ENCODE measurements around the gene DDX17. TPM values are rescaled to one million over a fixed set of nuclear protein-coding genes. Genes with fewer than 3 reads are reported as not detected.

Gene DDX17
- total and polyA plus RNA-seq, 2 of the 4 experiments (the other 2 are of a cell fraction): 240 to 371 TPM

DNA sequence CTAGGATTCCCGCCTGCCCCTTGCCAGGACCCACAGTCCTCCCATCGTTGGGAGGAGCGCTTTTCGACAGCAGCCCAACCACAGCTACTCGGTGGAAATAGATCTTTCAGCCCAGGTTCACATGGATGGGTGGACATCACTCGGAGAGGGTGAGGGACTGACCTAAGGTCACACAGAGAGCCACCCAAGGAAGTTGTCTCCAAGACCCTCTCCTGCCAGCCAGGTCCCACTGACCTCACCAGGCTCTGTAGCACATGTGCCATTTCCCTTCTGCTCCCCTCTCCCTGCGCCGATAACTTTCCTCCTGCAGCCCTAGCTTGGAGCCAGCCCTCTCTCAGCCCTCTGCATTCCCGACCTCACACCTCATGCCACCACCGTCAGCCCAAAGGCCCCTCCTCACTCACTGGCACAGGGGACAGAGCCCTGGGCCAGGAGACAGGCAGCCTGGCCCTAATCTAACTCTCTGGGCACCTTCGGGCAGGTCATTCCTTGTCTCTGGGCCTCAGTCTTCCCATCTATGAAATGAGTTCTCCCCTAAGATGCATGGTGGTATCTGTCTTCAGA, 55.8 kb downstream of the DDX17 start:
- TF ChIP-seq RAD21 (IDR thresholded peaks at IDR 0.05; ENCODE audit: low read length): no peak
- TF ChIP-seq, protein P1, sequence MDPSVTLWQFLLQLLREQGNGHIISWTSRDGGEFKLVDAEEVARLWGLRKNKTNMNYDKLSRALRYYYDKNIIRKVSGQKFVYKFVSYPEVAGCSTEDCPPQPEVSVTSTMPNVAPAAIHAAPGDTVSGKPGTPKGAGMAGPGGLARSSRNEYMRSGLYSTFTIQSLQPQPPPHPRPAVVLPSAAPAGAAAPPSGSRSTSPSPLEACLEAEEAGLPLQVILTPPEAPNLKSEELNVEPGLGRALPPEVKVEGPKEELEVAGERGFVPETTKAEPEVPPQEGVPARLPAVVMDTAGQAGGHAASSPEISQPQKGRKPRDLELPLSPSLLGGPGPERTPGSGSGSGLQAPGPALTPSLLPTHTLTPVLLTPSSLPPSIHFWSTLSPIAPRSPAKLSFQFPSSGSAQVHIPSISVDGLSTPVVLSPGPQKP (IDR thresholded peaks at IDR 0.05; ENCODE audit: borderline replicate concordance, low read depth, low read length): no peak
- TF ChIP-seq, protein P2, sequence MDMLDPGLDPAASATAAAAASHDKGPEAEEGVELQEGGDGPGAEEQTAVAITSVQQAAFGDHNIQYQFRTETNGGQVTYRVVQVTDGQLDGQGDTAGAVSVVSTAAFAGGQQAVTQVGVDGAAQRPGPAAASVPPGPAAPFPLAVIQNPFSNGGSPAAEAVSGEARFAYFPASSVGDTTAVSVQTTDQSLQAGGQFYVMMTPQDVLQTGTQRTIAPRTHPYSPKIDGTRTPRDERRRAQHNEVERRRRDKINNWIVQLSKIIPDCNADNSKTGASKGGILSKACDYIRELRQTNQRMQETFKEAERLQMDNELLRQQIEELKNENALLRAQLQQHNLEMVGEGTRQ (IDR thresholded peaks at IDR 0.05; ENCODE audit: low read depth, low read length): no peak
- no peak for TF ChIP-seq MAFK (IDR thresholded peaks at IDR 0.05; ENCODE audit: low read depth, low read length)
- TF ChIP-seq BHLHE40 (IDR thresholded peaks at IDR 0.05; ENCODE audit: low read depth, low read length): no peak
- TF ChIP-seq RCOR1 (IDR thresholded peaks at IDR 0.05; ENCODE audit: insufficient replicate concordance, low read length): no peak
- Histone ChIP-seq H3K36me3 (ENCODE audit: control insufficient read depth, insufficient read depth, low read length) (no peaks in the 10 kb centered on the region), H2BK20ac (ENCODE audit: low read depth, low read length) (no peak overlapping the region), H3K18ac (ENCODE audit: low read depth, low read length) (no peak overlapping the region), H2BK5ac (ENCODE audit: low read depth, low read length, poor library complexity, severe bottlenecking) (no peak overlapping the region), H3K79me1 (ENCODE audit: low read depth in 1 of 2, low read length in 2 of 2) (no peaks in the 10 kb centered on the region), H3K14ac (replicated peaks; ENCODE audit: low read depth, low read length) (no peak overlapping the region), H2AFZ (replicated peaks; ENCODE audit: low read length, poor library complexity) (no peak overlapping the region), H4K5ac (ENCODE audit: low read depth, low read length) (no peak overlapping the region), H2BK15ac (ENCODE audit: low read depth, low read length) (no peak overlapping the region), H2BK120ac (ENCODE audit: low read depth, low read length) (no peak overlapping the region), H3K56ac (ENCODE audit: extremely low read depth, insufficient read depth, low read length) (no peak overlapping the region), H3K9me1 (ENCODE audit: insufficient read depth, low read length) (no peaks in the 10 kb centered on the region), H3K4me3 (ENCODE audit: insufficient read depth, low read depth, low read length) (no peak overlapping the region), H4K20me1 (ENCODE audit: insufficient read depth, low read length) (no peaks in the 10 kb centered on the region), H3K4me1 (ENCODE audit: control insufficient read depth, insufficient read depth, low read length) (no peaks in the 10 kb centered on the region; the same call in 1 of the 2 replicates), H3K9me3 (ENCODE audit: control insufficient read depth, insufficient read depth, low read length) (no peaks in the 10 kb centered on the region; the same call in 1 of the 2 replicates), H3K4me2 (ENCODE audit: low read depth, low read length) (no peak overlapping the region), H3K23ac (ENCODE audit: low read depth, low read length) (no peak overlapping the region), H3K27me3 (ENCODE audit: control insufficient read depth, insufficient read depth, low read length) (peaks cover 75% of the 10 kb centered on the region), H3K9ac (ENCODE audit: low read depth, low read length) (no peak overlapping the region), H3K4ac (ENCODE audit: low read depth, low read length) (no peak overlapping the region), H3K27ac (ENCODE audit: insufficient read depth, low read length) (no peak overlapping the region), H2AK5ac (ENCODE audit: low read depth, low read length) (no peak overlapping the region), H4K91ac (ENCODE audit: insufficient read depth, low read depth, low read length) (no peak overlapping the region), H4K8ac (ENCODE audit: low read depth in 2 of 2, low read length in 2 of 2) (no peak overlapping the region), H2AK9ac (replicated peaks; ENCODE audit: low read depth, low read length, poor library complexity) (no peak overlapping the region)
- no peak for DNase-seq
- in situ Hi-C loops (cut with MboI; ENCODE audit: low sequenced_read_pairs) (no loop called here), intact Hi-C loops (cut with micrococcal nuclease) (no loop called here), dilution Hi-C loops (cut with HindIII; ENCODE audit: low sequenced_read_pairs, unreplicated experiment) (no loop called here)
- no peak for ATAC-seq (ENCODE audit: low read depth)
- no TSS peak for BruUV-seq (replicated peaks)
- ChIA-PET CTCF (interaction anchor here (0.6 kb wide), 1 partner anchor 76 kb away, joined by 4 read pairs; no protein-coding TSS in a partner anchor), POLR2A (ENCODE audit: unreplicated experiment) (no interaction called here)
- 58% methylated on average over 4 of the region's 11 CpGs; no CpG with 5 or more reads in 1 of the 2 experiments for WGBS, 2 experiments (ENCODE audit: extremely low coverage in 2 of 2, insufficient read length in 1 of 2)
